ENCODE measurements around the gene GLB1L.
A peak's percentile ranks its signal among the peaks of the same experiment; 100 is the strongest.
"Not testable (repeated sequence)": the region's sequence is repeated elsewhere in the genome, so short reads cannot be mapped to it uniquely, and the experiment has no call there.

GLB1L gene

GRCh38 chr2:219280651-219281050 lies 35.4 kb upstream of the GLB1L start:
- no peak for DNase-seq (ENCODE audit: low read depth)

DNA sequence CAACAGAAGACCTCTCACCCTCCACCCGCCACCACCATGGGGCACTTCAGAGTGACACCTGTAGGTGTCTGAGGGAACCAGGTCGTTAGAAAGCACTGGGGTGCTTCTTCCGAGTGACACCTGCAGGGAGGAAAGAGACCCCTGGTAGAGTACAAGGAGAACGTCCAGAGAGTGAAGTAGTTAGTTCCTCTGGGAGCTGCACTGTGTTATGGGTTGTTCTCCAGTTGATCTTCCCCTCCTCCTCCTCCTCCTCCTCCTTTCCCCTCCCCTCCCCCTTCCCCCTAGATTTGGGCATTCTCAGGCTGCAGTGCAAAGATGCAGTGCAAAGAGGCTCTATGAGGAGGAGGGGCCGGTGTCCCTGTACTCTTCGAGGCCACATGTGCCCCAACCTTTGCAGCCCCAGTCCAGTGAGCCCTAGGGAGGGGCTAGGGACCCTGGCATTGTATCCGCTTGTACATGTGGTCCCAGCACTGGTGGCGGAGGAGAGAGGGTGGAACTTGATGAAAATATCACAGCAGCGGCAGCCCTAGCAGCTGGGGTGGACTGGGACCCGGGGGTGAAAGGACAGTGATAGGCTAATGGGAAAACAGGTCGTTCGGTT lies 34.8 kb upstream of the GLB1L start:
- no peak for DNase-seq (ENCODE audit: low read depth)

GRCh38 chr2:219279151-219279915 lies 34.1 kb upstream of the GLB1L start, which contains the start of gene DNAJB2:
Gene DNAJB2 (plus strand): TSS chr2:219279366. CDS start chr2:219279834, 468 bp downstream.
- DNase-seq (ENCODE audit: low read depth) = peak; percentile 99

- DNase-seq (ENCODE audit: low read depth) = no peak
These were observed 33.5 kb upstream of the GLB1L start for GRCh38 chr2:219278655-219279150.

DNA sequence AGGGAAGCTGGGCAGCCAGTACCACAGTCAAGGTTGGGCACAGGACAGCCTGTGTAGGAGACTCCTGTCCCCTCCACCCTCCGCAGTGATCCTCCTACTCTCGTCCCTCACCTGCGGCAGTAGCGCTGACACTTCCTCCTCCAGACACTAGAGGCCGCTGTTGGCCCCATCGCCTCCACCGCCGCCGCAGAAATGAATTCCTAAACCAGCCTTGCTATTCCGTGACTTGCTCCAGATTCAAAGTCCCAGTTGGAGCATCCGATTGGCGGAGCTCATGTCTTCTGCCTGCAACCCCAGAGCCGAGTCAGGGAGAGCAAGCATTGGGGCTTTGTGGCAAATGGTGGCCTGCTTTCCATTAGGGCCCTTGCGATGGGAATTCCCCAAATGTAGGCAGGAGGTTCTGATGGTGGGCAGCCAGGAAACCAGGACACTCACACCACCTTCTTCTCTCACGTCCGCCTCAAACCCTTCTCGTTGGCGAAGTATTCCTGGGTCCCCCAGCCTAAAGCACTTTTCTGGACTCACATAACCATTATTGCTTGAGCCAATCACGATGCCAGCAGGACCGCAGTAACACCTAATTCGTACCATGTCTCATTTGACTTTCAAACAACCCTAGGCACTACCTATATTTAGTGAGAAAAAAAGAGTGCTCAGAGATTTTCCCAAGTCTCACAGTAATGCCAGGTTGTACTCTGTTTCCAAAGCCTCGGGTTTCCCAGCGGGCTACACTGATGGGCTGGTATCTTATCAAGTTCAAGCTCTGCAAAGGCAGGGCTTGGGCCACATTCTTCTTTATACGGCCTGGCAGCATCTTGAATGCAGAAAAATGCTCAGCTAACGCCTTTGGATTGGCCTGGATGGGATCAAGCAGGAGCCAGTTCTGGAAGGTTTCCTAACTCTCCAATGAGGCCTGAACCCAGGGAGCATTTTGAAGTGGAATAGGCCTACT lies 32.7 kb upstream of the GLB1L start:
- DNase-seq (ENCODE audit: low read depth) = peak; percentile 84

- DNase-seq (ENCODE audit: low read depth) = peak; percentile 84
These were observed 29.2 kb upstream of the GLB1L start for GRCh38 chr2:219274361-219274921.

DNA sequence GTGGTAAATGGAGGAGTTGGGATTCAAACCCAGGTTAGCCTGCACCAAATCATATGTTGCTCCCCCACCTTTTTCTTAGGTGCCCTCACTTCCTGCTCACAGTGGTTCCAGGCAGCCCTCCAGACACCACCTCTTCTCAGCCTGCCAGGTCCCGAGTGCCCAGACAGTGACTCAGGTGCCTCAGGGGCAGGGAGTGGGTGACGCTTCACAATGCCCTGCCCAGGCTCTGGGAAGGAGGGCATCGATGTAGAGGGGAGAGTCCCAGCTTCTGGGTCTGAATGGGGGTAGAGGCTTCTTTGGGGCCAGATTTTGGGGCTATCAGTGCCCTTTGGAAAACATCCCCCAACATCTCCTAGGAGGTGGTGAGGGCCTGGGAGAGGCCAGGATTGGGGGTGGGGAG lies 28.7 kb upstream of the GLB1L start:
- DNase-seq (ENCODE audit: low read depth) = peak; percentile 76

DNA sequence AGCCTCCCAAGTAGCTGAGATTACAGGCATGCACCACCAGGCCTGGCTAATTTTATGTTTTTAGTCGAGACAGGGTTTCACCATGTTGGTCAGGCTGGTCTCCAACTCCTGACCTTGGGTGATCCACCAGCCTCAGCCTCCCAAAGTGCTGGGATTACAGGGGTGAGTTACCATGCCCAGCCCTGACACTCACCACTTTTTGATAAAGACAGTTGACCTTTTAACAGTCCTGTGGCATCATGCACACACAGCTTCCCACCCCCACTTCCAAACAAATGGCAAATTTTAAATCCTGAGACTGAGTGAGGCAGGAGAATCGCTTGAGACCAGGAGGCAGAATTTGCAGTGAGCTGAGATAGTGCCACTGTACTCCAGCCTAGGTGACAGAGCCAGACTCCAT lies 27.8 kb upstream of the GLB1L start:
- no peak for DNase-seq (ENCODE audit: low read depth)

DNA sequence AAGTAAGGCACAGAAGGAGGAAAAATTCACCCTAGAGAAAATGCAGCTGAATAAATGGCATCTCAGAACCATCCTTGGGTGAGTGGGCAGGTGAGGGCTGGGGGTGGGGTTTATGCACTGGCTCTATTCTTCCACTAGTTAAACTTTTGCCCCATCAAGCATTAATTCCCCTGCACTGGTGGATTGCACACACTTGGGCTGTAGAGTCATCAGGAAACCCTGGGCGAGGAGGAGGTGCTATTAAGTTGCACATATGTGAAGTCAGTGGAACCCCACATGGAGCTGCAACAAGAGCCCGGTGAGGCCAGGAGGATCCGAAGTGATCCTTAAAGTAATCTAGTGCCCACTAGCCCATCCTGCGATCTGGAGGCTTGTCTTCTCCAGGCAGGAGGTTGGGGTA lies 27.1 kb upstream of the GLB1L start:
- no peak for DNase-seq (ENCODE audit: low read depth)

DNA sequence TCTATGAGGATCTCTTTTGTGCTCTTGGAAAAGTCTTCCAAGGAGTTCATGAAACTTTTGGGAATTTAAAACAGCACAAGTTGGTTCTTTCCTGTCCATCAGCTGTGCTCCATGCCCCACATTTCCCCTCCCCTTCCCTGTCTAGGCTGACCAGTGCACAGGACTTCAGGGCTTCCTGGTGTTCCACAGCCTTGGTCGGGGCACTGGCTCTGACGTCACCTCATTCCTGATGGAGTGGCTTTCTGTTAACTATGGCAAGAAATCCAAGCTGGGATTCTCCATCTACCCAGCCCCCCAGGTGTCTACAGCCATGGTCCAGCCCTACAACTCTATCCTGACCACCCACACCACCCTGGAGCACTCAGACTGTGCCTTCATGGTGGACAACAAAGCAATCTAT lies 25.8 kb upstream of the GLB1L start:
- no peak for DNase-seq (ENCODE audit: low read depth)

DNA sequence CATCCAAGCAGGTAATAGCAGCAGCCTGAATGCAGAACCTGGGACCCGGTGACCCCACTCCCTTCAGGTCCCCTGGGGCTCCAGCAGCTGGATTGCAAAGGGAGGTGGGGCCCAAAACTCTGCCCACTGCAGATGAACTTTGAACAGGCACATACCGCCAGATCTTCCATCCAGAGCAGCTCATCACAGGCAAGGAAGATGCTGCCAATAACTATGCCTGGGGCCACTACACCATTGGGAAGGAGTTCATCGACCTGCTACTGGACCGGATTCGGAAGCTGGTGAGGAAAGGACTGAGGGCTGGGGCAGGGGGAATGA lies 24.8 kb upstream of the GLB1L start:
- DNase-seq (ENCODE audit: low read depth) = no peak

- DNase-seq (ENCODE audit: low read depth) = no peak
These were observed 24.3 kb upstream of the GLB1L start for GRCh38 chr2:219269362-219270054.

- DNase-seq (ENCODE audit: low read depth) = no peak
These were observed 23.1 kb upstream of the GLB1L start for GRCh38 chr2:219268294-219268693.

DNA sequence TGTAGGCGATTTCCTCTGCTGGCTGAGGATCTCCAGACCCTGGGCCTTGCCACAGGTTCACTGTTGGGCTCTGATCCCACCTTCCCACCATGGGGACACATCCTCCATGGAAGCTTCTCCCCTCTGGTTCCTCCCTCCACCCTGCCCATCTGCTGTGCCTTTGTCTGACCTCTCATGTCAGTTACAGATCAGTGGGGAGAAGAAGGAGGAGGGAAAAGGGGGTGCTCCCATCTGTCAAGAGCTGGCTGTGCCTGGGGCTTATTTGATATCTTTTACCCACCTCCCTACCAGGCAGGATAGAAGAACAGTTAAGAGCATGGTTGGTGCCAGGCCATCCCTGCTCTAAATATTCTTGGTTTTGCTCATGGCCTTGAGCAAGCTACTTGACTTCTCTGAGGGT lies 21.6 kb upstream of the GLB1L start:
- no peak for DNase-seq (ENCODE audit: low read depth)

DNA sequence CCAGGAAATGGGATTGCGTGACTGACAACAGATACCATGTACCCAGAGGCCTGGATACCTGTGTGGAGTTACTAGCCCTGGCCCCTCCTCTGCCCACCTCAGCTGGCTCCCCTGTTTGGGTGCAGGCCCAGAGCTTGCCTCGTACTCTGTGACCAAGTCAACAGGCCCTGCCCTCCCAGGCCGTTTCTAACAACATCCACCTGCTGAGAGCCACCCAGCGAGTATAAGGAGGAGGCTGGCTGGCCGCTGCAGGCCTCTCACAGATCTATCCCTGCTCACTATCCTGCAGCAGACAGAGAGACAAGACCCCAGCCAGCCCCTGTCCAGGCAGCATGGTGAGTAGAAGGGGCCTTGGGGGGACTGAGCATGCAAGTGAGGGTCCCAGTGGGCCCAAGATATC lies 21.0 kb upstream of the GLB1L start:
- DNase-seq (ENCODE audit: low read depth) = no peak

GRCh38 chr2:219261024-219261855 lies 16.0 kb upstream of the GLB1L start:
- no peak for DNase-seq (ENCODE audit: low read depth)

DNA sequence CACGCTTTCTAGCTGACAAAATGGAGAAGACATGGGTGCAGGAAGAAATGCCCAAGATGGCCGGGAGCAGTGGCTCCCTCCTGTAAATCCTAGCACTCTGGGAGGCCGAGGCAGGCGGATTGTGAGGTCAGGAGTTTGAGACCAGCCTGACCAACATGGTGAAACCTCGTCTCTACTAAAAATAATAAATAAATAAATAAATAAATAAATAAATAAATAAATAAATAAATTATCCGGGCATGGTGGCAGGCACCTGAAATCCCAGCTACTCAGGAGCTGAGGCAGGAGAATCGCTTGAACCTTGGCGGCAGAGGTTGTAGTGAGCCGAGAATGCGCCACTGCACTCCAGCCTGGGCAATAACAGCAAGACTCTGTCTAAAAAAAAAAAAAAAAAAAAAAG lies 13.7 kb upstream of the GLB1L start:
- not testable (repeated sequence) for DNase-seq (ENCODE audit: low read depth)

DNA sequence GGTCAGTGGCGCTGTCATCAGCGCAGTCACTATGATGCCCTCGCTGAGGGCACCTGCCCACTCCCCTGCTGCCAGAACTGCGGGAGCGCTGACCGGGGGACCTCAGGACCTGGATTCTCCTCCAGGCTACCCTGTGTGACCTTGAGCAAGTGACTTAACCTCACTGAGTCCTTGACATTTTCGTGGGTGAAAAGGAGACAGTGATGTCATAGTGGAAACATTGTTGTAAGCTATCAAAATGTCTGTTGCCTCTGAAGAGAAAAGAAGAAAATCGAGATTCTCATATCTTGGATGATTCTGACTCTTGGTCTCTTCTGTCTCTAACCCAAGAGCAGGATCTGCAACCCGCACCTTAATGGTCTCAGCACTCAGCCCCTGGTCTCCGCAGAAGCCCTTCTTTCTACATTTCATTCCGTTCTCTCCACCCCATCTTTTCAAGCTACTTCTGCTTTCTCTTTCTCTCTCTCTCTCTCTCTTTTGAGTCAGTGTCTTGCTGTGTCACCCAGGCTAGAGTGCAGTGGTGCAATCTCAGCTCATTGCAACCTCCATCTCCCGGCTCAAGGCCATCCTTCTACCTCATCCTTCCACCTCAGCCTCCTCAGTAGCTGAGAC lies 9.5 kb upstream of the GLB1L start:
- peak; percentile 16 for DNase-seq (ENCODE audit: low read depth)

DNA sequence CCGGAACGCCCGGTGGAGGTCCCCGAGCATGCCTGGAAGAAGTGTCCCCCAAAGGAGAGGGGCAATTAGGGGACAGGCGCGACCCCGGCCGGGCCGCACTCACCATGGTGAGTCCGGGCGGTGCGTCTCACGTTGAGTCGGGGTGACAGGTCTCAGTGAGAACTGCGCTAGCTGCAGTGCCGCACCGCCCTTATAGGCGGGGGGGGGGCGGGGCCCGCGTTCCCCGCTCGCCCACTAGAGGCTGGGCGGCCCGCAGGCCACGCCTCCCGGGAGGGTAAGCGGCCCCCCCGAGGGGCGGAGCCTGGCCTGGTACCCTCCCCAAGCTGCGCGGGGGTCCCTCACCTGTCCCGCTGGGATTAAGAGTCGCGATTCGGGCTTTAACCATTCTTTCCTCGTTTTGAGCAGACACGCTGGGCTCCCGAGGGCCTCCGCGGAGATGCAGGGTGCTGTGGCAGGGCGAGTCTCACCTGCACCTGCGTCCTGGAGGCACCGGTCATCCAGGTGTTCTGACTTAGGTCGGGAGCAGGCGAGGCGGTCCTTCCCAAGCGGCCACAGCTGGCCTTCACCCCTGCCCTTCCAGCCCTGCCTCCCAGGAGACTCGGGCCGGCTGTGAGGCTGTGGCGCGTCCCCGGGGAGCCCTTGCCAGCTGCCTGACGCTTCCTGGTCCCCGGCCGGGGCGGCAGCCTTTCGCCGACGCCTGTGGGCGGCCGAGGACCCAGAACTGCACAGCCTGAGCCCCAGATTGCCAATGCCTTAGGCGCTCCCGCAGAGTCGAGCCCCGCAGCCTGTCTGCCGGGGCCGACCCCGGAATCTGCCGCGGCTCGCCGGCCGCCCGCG lies 8.7 kb upstream of the GLB1L start, which contains the start of gene TUBA4A:
Gene TUBA4A (minus strand): TSS at position 166 of the 837 bp plus-strand sequence. CDS start 60 bp downstream, at position 106.
- peak; percentile 68 for DNase-seq (ENCODE audit: low read depth)
